CD4-positive, alpha-beta T cell treated with Interleukin-6 at 100 ng/mL for 8 hours (primary cell): Measurements from ENCODE around the gene TEX13D.

Experiments
- DNase-seq: peaks from one replicate; pipeline ENCODE4 v3.0.0-alpha.2; 2020; ENCODE audit warnings: mixed read lengths, low spot score

Gene TEX13D

DNA sequence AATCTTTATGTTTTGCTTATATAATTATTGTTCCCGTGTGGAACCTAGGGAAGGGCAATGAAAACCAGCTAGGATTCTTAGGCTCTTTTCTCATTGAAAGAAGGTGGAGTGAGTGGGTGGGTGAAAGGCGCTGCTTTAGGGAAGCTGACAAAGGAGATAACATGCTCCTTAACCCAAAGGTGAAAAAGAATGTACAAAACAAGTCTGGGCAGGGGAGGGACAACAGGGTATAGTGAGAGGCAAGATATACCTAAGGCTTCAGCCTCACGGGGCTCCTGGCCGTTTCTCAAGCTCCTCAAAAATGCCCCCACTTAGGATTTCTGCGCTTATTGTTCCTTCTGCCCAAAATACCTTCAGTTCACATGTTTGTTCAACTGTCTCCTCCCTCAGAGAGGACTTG is 15.7 kb downstream of the TEX13D start:
- no peak for DNase-seq

GRCh38 chrX:124348885-124349453 is 16.5 kb downstream of the TEX13D start:
- DNase-seq: no peak

DNA sequence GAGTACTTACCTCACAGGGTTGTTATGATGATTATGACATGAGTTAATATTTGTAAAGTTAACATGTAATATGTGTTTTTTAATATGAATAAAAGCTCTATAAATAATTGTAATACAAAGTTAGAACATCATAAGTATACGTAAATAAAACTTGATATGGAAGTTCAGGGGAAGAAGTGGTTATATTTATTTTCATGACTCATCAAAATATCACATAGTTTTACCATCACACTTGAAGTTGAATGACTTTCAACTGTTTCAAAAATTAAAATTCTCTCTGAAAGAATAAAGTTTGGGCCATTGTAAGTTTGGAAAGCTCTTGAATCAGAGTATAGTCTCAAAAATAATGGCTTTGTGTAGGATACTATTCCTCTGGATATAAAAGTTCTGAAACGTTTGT is 22.2 kb downstream of the TEX13D start:
- no peak for DNase-seq

- peak; percentile 26 for DNase-seq
These were observed 26.4 kb downstream of the TEX13D start for GRCh38 chrX:124358800-124359383.

DNA sequence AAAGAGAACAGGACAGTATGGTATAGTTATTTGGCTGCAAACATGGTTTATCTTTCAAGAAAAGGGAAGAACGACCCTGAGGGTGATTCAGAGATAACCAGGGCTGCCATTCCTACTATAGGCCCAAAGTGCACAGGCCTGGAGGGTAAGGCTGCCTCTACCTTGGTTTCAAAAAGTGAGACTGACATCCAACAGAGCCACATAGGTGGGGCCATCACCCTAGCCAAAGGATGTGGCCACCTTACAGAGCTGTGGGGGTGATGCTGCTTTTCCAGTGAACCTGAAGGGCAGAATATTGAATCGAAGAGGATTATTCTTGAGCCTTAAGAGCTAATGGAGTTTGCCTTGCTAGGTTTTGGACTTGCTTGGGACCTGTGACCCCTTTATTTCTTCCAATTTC is 29.6 kb downstream of the TEX13D start:
- no peak for DNase-seq

DNA sequence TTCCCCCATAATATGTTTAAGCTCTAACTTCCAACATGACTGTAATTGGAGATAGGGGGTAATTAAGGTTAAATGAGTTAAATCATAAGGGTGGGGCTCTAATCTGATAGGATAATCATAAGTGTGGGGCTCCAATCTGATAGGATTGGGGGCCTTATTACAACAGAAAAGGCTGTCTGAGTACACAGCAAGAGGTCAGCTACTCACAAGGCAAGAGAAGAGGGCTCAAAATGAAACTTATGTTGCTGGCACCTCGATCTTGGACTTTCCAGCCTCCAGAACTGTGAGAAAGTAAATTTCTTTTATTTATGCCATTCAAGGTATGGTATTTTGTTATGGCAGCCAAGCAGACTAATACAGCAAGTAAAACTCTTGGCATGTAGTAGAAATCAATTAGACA is 30.3 kb downstream of the TEX13D start:
- DNase-seq: no peak

GRCh38 chrX:124369722-124370121 is 37.3 kb downstream of the TEX13D start:
- DNase-seq: no peak

DNA sequence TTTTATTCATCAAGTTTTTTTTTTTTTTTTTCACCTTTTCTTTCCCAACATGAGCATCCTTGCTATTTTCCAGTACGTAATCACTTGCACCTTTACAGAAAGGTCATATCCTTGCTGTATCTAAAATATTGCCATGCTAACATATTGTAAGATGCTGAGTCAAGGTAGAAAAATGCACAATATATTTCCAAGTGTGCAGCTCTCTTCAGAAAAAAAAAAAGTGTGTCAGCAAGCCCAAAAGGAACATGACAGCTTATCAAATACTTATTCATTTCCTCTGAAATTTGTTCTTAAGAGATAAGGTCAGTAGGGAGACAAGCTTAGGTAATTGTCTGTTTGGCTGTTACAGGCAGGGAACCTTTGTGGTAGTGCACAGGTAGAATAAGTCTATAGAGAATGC is 40.9 kb downstream of the TEX13D start:
- no peak for DNase-seq

- DNase-seq: no peak
These were observed 46.2 kb downstream of the TEX13D start for GRCh38 chrX:124378643-124379042.

DNA sequence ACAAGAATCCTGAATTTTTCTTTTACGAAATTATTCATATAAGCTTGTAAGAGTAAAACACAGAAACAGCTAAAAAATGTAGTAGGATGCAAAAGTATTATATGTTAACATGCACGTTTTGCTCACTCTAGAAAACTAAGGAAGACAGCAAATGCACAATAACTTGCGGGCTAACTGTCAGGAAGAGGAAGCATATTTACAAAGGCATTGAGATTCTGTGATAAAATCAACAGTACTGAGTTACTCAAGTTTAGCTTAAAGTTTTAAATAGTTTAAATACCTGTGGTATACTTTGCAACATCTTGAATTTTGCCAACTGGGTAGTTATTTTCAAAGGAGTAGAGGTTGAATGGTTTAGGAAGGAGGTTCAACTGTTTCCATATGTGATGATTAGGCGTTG is 50.9 kb downstream of the TEX13D start:
- no peak for DNase-seq

GRCh38 chrX:124386401-124386800 is 53.9 kb downstream of the TEX13D start:
- no peak for DNase-seq
